GM11168 (cell line): ENCODE data around the gene SF3B1.
"Not testable (repeated sequence)": the region's sequence is repeated elsewhere in the genome, so short reads cannot be mapped to it uniquely, and the experiment has no call there.

ENCODE experiments used
- in situ Hi-C: fragments of 300-500 bp; cut with MboI; formaldehyde crosslinking; loops from one replicate; pipeline ENCODE4 v1.12.0; 2022; ENCODE audit warnings: low sequenced_read_pairs; ENCODE audit not compliant: unreplicated experiment

SF3B1 gene, protein sequence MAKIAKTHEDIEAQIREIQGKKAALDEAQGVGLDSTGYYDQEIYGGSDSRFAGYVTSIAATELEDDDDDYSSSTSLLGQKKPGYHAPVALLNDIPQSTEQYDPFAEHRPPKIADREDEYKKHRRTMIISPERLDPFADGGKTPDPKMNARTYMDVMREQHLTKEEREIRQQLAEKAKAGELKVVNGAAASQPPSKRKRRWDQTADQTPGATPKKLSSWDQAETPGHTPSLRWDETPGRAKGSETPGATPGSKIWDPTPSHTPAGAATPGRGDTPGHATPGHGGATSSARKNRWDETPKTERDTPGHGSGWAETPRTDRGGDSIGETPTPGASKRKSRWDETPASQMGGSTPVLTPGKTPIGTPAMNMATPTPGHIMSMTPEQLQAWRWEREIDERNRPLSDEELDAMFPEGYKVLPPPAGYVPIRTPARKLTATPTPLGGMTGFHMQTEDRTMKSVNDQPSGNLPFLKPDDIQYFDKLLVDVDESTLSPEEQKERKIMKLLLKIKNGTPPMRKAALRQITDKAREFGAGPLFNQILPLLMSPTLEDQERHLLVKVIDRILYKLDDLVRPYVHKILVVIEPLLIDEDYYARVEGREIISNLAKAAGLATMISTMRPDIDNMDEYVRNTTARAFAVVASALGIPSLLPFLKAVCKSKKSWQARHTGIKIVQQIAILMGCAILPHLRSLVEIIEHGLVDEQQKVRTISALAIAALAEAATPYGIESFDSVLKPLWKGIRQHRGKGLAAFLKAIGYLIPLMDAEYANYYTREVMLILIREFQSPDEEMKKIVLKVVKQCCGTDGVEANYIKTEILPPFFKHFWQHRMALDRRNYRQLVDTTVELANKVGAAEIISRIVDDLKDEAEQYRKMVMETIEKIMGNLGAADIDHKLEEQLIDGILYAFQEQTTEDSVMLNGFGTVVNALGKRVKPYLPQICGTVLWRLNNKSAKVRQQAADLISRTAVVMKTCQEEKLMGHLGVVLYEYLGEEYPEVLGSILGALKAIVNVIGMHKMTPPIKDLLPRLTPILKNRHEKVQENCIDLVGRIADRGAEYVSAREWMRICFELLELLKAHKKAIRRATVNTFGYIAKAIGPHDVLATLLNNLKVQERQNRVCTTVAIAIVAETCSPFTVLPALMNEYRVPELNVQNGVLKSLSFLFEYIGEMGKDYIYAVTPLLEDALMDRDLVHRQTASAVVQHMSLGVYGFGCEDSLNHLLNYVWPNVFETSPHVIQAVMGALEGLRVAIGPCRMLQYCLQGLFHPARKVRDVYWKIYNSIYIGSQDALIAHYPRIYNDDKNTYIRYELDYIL

DNA sequence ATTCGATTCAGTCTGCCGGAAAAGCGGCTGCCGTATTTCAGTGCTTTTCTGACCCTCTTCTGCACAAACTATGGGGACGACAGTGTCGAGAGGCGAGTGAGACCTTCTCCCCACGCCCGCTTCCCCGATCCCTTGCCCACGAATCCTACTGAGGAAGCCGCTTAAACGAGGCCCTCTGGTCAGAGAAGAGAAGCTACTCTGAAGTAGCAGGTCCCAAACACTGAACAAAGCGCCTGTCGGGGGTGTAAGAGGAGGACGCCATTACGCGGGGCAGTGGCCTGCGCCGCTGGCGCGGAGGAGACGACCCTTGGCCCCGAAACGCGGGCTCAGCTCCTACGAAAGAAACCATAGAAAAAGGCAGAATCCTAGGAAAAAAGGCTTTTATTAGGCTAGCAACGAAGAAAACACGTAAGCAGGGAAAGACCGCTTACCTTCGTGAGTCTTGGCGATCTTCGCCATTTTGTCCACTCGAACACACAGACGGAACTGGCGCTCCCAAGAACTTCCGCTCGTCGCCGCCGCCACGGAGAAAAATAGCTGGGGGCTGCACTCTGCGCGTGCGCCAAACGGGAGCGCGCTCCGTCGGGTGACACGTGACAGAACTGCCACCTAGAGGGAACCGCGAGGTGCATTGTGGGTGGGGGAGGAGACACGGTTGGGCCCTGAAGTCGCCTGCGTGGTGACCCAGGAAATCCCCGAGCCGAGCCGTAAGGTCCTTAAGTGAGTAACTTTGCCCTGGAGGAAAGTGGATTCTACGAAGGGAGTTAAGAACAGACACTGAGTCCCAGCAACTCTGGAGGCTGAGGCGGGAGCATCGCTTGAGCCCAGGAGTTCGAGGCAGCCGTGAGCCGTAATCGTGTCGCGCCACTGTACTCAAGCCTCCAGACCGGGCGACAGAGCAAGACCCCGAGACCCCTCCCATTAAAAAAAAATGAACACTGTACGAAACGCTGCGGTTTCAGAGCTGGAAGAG is at the start of gene SF3B1:
Gene SF3B1 (minus strand): TSS at position 488 of the 973 bp plus-strand sequence. CDS start 29 bp downstream, at position 459.
- in situ Hi-C loops, result no loop called here

DNA sequence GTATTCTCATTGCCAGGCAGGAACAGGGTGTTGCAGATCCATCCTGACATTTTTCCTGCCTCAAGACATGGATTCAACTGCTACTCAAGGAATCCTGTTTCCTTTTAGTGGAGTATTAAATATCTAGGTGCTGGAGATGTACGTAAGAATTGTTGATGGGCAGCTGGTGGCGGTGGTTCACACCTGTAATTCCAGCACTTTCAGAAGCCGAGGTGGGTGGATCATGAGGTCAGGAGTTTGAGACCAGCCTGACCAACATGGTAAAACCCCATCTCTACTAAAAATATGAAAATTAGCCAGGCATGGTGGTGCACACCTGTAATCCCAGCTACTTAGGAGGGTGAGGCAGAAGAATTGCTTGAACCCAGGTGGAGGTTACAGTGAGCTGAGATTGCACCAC is 49.4 kb upstream of the SF3B1 start:
- in situ Hi-C loops, result not testable (repeated sequence)

DNA sequence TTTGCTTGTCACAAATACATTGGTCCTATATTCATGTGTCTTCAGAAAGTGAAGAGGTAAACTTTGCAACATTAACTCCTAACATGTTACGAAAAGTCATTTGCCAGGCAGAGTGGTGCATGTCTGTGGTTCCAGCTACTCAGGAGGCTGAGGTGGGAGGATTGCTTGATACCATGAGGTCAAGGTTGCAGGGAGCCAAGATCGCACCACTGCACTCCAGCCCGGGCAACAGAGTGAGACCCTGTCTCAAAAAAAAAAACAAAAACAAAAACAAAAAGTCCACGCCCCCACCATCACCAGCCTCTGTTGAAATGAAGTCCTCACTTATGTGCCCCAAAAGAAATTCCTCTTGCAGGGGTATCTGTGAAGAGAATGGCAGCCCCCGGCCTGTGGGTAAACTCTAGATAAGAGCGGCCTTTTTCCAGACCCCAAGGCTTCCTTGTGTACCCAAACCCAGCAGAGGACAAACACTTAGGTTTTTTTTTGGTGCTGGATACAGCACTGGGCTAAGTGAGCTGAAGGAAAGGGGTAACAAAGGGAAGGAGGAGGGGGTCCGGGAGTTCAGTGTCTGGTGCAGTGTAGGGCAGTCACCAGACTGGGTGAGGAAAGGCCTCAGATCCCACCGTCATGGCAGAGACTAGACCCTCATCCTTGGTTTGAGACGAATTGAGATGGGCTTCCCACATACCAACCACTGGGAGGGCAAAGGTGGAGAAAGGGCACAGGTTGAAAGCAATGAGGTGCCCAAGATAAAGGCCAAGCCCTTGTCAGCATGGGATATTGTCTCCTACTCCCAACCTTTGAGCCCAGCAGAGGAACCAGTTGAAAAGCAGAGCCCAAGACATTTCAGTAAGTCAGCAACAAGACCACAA is 45.6 kb upstream of the SF3B1 start:
- in situ Hi-C loops, result no loop called here

GRCh38 chr2:197477797-197478196 is 43.0 kb upstream of the SF3B1 start:
- in situ Hi-C loops, result no loop called here

GRCh38 chr2:197472166-197472565 is 37.3 kb upstream of the SF3B1 start:
- in situ Hi-C loops, result no loop called here

DNA sequence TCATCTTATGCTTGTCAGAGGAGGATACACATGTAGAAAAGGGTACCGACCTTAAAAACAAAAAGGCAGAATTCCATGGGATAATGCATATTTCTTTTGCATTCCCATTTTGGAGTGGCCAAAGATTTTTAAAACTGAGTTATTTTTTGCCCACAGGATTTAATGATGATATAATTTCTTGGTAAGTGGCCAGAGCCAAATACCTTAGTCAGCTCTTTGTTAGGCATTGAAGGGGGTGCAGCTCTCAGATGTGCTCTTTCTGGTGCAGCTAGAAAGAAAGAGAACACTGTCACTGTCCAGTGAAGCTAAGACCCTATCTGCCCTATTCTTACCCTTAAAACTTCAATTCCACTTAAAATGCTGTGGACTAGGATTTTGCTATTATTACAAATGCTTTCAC is 29.3 kb upstream of the SF3B1 start:
- in situ Hi-C loops, result no loop called here

GRCh38 chr2:197461057-197461456 is 26.2 kb upstream of the SF3B1 start:
- in situ Hi-C loops, result no loop called here

GRCh38 chr2:197460649-197461048 is 25.8 kb upstream of the SF3B1 start:
- in situ Hi-C loops, result no loop called here

DNA sequence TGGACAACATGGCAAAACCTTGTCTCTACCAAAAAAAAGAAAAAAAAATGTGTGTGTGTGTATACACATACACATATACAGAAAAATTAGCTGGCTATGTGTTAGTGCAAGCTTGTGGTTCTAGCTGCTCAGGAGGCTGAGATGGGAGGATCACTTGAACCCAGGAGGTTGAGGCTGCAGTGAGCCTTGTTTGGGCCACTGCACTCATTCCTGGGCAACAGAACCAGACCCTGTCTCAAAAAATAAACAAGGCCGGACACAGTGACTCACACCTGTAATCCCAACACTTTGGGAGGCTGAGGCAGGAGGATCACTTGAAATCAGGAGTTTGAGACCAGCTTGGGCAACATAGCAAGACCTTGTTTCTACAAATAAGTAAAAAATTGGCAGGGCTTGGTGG is 20.6 kb upstream of the SF3B1 start:
- in situ Hi-C loops, result no loop called here

DNA sequence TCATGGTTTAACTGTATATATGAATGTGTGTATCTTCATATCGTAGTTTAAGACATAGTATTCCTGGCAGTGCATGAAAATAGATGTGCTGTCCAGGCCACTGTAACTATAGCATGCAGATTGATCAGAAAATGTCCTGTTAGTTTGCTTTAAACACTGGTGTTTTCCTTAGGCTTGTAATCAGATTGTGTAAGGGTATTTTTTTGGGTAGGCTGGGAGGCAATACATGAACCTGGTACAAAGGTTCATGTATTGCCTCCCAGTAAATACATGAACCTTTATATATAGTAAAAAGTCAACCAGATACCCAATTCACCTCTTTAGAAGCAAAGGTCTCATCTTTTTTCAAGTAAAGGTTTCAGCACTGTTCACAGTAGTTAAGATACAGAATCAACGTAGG is 20.1 kb upstream of the SF3B1 start:
- in situ Hi-C loops, result no loop called here

DNA sequence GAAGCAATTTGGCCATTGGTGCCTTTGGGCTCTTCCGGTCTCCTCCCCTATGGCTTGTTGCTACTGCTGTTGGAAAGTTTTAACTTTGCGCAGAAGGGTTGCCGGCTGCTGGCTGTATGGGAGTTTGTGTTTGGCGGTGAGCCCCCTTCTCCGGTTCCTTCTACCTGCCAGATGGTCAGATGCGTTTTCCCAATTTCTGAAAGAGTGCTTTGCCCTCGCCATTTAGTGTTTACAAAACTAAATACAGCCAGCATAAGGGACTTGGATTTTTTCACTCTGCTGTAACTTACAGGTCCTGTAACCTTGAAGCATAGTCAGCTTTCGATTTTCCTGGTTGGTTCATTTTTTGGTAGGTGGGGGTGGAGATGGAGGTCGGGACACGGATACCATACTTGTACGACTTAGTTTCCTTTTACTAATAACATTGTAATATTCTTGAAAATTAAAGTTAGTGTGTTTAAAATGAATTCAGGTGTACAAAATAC is 19.1 kb upstream of the SF3B1 start:
- in situ Hi-C loops, result no loop called here

DNA sequence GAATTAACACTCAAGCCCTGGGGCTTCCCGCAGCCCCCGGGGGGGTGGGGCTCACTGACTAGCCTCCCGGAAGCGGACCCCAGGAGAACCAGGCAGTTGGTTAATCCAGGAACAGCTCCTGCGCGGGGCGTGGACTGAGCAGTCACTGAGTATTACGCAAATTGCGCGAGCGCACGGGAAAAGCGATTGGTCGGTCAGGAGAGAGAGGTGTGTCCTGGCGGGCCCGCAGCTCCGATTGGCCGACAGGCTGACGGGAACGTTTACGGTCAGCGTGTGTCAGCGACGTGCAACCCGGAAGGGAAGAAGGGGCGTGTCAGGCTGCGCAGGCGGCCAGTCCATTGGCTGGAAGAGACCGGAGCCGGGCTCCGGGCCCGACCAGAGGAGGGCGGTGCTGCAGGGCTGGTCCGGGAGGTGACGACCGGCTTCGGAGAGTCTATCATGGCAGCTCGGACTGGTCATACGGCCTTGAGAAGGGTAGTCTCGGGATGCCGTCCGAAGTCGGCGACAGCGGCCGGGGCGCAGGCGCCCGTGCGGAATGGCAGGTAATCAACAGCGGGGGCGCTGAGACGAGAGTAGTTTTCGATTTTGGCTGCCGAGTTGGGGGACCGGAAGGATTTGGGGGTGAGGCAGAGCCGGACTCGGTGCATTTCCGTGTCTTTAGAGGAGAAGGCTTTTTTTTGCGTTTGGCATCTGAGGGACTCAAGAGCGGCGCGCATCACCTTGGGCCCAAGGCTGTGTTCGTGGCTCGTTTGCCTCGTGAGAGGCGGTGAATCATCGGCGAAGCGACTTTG is 18.5 kb upstream of the SF3B1 start, which contains the start of gene COQ10B:
Gene COQ10B (plus strand): TSS at position 430 of the 791 bp plus-strand sequence. CDS start 9 bp downstream, at position 439.
- in situ Hi-C loops, result no loop called here

DNA sequence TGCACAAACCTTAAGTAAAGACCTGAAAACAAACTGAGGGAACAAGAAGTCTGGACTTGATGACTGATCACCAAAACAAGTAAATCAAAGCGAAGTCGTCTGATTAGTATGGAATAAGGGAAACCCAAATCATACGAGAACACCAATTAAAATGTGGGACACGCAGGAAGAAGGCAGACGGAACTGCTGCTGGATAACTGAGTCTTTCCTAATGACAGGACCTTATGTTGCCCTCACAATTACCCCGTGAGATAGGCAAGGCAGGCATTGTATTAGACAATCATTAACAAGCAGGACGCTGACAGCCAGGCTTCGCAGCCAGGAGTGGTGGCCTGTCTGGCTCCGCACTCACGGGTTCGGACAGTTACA is 17.9 kb upstream of the SF3B1 start:
- in situ Hi-C loops, result no loop called here

GRCh38 chr2:197450935-197451358 is 16.1 kb upstream of the SF3B1 start:
- in situ Hi-C loops, result not testable (repeated sequence)

DNA sequence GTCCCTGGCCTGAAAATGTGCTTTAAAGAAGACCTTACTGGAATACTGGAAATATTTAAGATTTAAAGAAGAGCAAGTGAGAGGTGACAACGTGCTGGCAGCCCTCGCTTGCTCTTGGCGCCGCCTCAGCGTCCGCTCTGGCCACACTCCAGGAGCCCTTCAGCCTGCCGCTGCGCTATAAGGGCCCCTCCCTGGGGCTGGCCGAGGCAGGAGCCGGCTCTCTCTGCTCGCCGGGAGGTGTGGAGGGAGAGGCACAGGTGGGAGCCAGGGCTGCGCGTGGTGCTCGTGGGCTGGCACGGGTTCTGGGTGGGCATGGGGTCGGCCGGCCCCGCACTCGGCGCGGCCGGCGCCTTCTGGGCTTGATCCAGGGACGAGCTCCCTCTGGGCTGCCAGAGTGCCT is 15.6 kb upstream of the SF3B1 start:
- in situ Hi-C loops, result no loop called here

DNA sequence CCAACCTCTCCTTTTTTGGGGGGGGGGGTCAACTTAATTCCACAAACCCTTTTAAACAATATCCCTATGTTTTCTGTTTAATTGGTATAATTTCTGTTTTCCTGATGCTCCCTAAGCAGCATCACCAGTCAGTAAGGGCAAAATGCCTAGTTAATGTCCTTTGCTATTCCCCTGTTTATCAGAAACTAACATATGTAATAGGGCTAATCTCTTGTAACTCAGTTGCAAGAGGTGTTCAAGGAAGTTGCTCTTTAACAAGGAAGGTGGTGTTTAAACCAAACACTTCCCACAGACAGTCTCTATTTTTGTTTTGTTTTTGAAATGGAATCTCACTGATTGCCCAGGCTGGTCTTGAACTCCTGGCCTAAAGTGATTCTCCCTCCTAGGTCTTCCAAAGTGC is 12.0 kb upstream of the SF3B1 start:
- in situ Hi-C loops, result no loop called here

- in situ Hi-C loops, result no loop called here
These were observed 10.9 kb upstream of the SF3B1 start for GRCh38 chr2:197445746-197446145.
